Measurements from ENCODE around the gene DPPA2.
"Not testable (repeated sequence)": the region's sequence is repeated elsewhere in the genome, so short reads cannot be mapped to it uniquely, and the experiment has no call there.

GRCh38 chr3:109358809-109359208, 42.5 kb upstream of the DPPA2 start:
- not testable (repeated sequence) for TF ChIP-seq CTCF (conservative IDR thresholded peaks at IDR 0.05; ENCODE audit: low read length); EZH2phosphoT487 (IDR thresholded peaks at IDR 0.05; ENCODE audit: borderline replicate concordance)
